Neural cell (in vitro differentiated cells): ENCODE measurements around the gene KCTD15. TPM values are rescaled to one million over a fixed set of nuclear protein-coding genes. Genes with fewer than 3 reads are reported as not detected.

Experiments
- H2AFZ ChIP-seq: fragments of 200-600, 300-800 bp; sonication (generic), shearing (Covaris generic); 2 replicates; pipeline ENCODE4 v1.6.0; 2014; ENCODE audit warnings: low read depth, mild to moderate bottlenecking, antibody characterized with exemption, low read length, moderate library complexity
- H3F3A ChIP-seq: fragments of 200-600 bp; shearing (Covaris generic); 2 replicates; pipeline ENCODE4 v1.6.1; 2016; ENCODE audit warnings: mild to moderate bottlenecking, moderate library complexity, mixed read lengths, antibody characterized with exemption, low read length; ENCODE audit not compliant: insufficient read depth, poor library complexity, severe bottlenecking
- H3K27ac ChIP-seq: fragments of 200-600, 300-800 bp; sonication (generic), shearing (Covaris generic); 2 replicates; pipeline ENCODE4 v1.5.1; 2014; ENCODE audit warnings: mild to moderate bottlenecking, low read length, moderate library complexity
- H3K27me3 ChIP-seq: fragments of 300-800, 200-600 bp; sonication (generic), shearing (Covaris generic); 2 replicates; pipeline ENCODE4 v1.6.0; 2014; ENCODE audit warnings: mild to moderate bottlenecking, low read depth, low read length, moderate library complexity; ENCODE audit not compliant: insufficient read depth
- H3K36me3 ChIP-seq: fragments of 300-800, 200-600 bp; sonication (generic), shearing (Covaris generic); 2 replicates; pipeline ENCODE4 v1.5.1; 2014; ENCODE audit warnings: mild to moderate bottlenecking, antibody characterized with exemption, low read length, moderate library complexity; ENCODE audit not compliant: insufficient read depth
- H3K4me2 ChIP-seq: fragments of 300-800, 200-600 bp; sonication (generic), shearing (Covaris generic); 2 replicates; pipeline ENCODE4 v1.6.0; 2014; ENCODE audit warnings: mild to moderate bottlenecking, low read length
- H3K4me3 ChIP-seq: fragments of 300-800, 200-600 bp; sonication (generic), shearing (Covaris generic); 2 replicates; pipeline ENCODE4 v1.5.1; 2014; ENCODE audit warnings: mild to moderate bottlenecking, low read length, moderate library complexity
- H3K79me2 ChIP-seq: fragments of 200-600 bp; shearing (Covaris generic); replicated peaks from 2 replicates; pipeline ENCODE4 v1.6.0; 2014; ENCODE audit warnings: mild to moderate bottlenecking, low read length, moderate library complexity; ENCODE audit not compliant: insufficient read depth
- H3K9ac ChIP-seq: fragments of 300-800, 200-600 bp; sonication (generic), shearing (Covaris generic); 2 replicates; pipeline ENCODE4 v1.6.1; 2016; ENCODE audit warnings: mild to moderate bottlenecking, low read length, mixed read lengths
- H3K9me2 ChIP-seq: fragments of 200-600 bp; shearing (Covaris generic); 2 replicates; pipeline ENCODE4 v1.6.1; 2016; ENCODE audit warnings: mild to moderate bottlenecking, low read length, mixed read lengths; ENCODE audit not compliant: insufficient read depth
- H3K9me3 ChIP-seq: fragments of 200-600, 300-800 bp; sonication (generic), shearing (Covaris generic); 2 replicates; pipeline ENCODE4 v1.6.1; 2016; ENCODE audit warnings: mild to moderate bottlenecking, mixed run types, low read length, moderate library complexity, mixed read lengths
- H4K20me1 ChIP-seq: fragments of 200-600 bp; shearing (Covaris generic); 2 replicates; pipeline ENCODE4 v1.6.1; 2016; ENCODE audit warnings: mild to moderate bottlenecking, mixed run types; ENCODE audit not compliant: insufficient read depth
- EP300 ChIP-seq: fragments of 450-650 bp; conservative IDR thresholded peaks from 2 replicates; pipeline ENCODE4 v1.6.1; 2014; ENCODE audit warnings: antibody characterized with exemption, mild to moderate bottlenecking, moderate library complexity; ENCODE audit not compliant: poor library complexity, severe bottlenecking
- EZH2 ChIP-seq: fragments of 200-600, 300-800 bp; shearing (Covaris generic), sonication (generic); IDR thresholded peaks from 2 replicates; pipeline ENCODE4 v1.6.1; 2014; ENCODE audit warnings: antibody characterized with exemption, low read length, borderline replicate concordance, mild to moderate bottlenecking; ENCODE audit not compliant: insufficient read depth, poor library complexity, severe bottlenecking
- MXI1 ChIP-seq: fragments of 450-650 bp; conservative IDR thresholded peaks from 2 replicates; pipeline ENCODE4 v1.6.1; 2014; ENCODE audit warnings: antibody characterized with exemption, mild to moderate bottlenecking; ENCODE audit not compliant: poor library complexity, severe bottlenecking
- POLR2AphosphoS5 ChIP-seq: IDR thresholded peaks from 2 replicates; pipeline ENCODE4 v1.6.1; 2012
- RAD21 ChIP-seq: fragments of 450-650 bp; conservative IDR thresholded peaks from 2 replicates; pipeline ENCODE4 v1.6.1; 2014; ENCODE audit warnings: antibody characterized with exemption, mild to moderate bottlenecking, moderate library complexity
- SMC3 ChIP-seq: fragments of 450-650 bp; conservative IDR thresholded peaks from 2 replicates; pipeline ENCODE4 v1.6.1; 2014; ENCODE audit warnings: antibody characterized with exemption, mild to moderate bottlenecking, moderate library complexity; ENCODE audit not compliant: poor library complexity
- TAF1 ChIP-seq: IDR thresholded peaks from 2 replicates; pipeline ENCODE4 v1.6.1; 2012; ENCODE audit warnings: low read depth
- polyA plus RNA-seq: library from polyadenylated mRNA; depleted of rRNA; stranded (reverse); fragments of >200 nt; gene quantifications from 2 replicates; pipeline ENCODE4 v1.2.3, GENCODE V29; 2014
- TF ChIP-seq, protein P1 (sequence below): fragments of 450-650 bp; IDR thresholded peaks from 2 replicates; pipeline ENCODE4 v1.5.1; 2014; ENCODE audit warnings: antibody characterized with exemption, mild to moderate bottlenecking, moderate library complexity; ENCODE audit not compliant: poor library complexity, severe bottlenecking
- TF ChIP-seq, protein P2 (sequence below): IDR thresholded peaks from 2 replicates; pipeline ENCODE4 v1.6.1; 2012; ENCODE audit warnings: borderline replicate concordance

KCTD15 gene
- polyA plus RNA-seq, 1 donor from 2014 or later: 67.9 TPM

DNA sequence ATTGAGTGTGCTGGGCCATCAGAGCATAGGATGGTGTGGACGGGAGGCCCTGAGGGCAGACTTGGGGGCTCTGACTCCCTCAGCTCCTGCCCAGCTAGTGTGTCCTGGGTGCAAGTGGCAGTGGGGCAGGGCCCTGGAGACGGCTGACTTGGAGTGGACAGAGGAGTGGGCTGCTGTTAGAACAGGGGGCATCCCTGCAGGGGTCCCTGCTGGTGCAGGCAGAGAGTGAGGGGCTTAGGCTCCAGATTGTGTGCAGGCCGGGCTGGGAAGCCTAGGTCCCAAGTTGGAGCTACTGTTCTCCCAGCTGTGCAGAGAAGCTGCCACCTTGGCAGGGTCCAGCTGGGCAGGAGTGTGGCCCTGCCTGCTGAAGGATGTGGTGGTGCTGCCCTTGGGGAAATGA is 8.6 kb downstream of the KCTD15 start:
- Histone ChIP-seq H3K9ac (no peak overlapping the region), H3K27me3 (no peaks in the 10 kb centered on the region), H3F3A (no peaks in the 10 kb centered on the region), H3K9me3 (no peaks in the 10 kb centered on the region), H3K4me3 (no peak overlapping the region), H2AFZ (no peak overlapping the region), H3K79me2 (no peaks in the 10 kb centered on the region), H3K9me2 (no peaks in the 10 kb centered on the region), H4K20me1 (no peaks in the 10 kb centered on the region), H3K4me2 (no peak overlapping the region), H3K36me3 (no peaks in the 10 kb centered on the region), H3K27ac (no peak overlapping the region)
- TF ChIP-seq POLR2AphosphoS5 (no peak), TAF1 (no peak), MXI1 (no peak), SMC3 (no peak), RAD21 (no peak), EZH2 (no peak), EP300 (no peak)
- TF ChIP-seq, protein P1, sequence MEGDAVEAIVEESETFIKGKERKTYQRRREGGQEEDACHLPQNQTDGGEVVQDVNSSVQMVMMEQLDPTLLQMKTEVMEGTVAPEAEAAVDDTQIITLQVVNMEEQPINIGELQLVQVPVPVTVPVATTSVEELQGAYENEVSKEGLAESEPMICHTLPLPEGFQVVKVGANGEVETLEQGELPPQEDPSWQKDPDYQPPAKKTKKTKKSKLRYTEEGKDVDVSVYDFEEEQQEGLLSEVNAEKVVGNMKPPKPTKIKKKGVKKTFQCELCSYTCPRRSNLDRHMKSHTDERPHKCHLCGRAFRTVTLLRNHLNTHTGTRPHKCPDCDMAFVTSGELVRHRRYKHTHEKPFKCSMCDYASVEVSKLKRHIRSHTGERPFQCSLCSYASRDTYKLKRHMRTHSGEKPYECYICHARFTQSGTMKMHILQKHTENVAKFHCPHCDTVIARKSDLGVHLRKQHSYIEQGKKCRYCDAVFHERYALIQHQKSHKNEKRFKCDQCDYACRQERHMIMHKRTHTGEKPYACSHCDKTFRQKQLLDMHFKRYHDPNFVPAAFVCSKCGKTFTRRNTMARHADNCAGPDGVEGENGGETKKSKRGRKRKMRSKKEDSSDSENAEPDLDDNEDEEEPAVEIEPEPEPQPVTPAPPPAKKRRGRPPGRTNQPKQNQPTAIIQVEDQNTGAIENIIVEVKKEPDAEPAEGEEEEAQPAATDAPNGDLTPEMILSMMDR: no peak
- TF ChIP-seq, protein P2, sequence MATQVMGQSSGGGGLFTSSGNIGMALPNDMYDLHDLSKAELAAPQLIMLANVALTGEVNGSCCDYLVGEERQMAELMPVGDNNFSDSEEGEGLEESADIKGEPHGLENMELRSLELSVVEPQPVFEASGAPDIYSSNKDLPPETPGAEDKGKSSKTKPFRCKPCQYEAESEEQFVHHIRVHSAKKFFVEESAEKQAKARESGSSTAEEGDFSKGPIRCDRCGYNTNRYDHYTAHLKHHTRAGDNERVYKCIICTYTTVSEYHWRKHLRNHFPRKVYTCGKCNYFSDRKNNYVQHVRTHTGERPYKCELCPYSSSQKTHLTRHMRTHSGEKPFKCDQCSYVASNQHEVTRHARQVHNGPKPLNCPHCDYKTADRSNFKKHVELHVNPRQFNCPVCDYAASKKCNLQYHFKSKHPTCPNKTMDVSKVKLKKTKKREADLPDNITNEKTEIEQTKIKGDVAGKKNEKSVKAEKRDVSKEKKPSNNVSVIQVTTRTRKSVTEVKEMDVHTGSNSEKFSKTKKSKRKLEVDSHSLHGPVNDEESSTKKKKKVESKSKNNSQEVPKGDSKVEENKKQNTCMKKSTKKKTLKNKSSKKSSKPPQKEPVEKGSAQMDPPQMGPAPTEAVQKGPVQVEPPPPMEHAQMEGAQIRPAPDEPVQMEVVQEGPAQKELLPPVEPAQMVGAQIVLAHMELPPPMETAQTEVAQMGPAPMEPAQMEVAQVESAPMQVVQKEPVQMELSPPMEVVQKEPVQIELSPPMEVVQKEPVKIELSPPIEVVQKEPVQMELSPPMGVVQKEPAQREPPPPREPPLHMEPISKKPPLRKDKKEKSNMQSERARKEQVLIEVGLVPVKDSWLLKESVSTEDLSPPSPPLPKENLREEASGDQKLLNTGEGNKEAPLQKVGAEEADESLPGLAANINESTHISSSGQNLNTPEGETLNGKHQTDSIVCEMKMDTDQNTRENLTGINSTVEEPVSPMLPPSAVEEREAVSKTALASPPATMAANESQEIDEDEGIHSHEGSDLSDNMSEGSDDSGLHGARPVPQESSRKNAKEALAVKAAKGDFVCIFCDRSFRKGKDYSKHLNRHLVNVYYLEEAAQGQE: no peak

DNA sequence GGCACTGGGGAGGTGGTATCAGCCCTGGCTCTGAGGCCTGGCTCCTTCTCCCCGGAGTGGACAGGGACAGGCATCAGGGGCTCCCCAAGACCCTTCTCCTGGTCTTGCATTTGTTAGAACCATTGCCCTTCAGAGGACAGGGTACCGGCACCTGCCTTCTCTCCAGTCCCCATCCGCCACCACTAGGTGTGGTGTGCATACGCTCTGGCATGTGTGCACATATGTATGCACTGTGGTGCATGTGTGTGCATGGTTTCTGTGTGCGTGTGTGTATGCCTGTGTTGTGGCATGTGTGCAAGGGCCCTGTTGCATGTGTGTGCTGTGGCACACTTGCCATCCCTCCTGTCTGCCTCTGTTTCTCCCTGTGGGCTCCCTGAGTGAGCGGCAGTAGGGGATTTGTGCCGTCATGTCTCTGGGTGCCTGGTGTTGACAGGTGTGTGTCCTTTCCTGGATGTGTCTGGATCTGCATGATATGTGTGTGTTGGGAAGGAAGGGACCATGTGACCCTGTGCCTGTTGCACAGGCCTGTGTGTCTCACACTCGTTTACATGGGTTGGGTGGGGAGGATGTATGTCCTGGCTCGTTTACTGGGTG is 9.3 kb downstream of the KCTD15 start:
- H3K9ac ChIP-seq: no peak overlapping the region
- H3K36me3 ChIP-seq: no peaks in the 10 kb centered on the region
- H3K9me2 ChIP-seq: no peaks in the 10 kb centered on the region
- no peaks in the 10 kb centered on the region for H3K79me2 ChIP-seq
- no peak overlapping the region for H2AFZ ChIP-seq
- H3K4me3 ChIP-seq: no peak overlapping the region
- H3F3A ChIP-seq: no peaks in the 10 kb centered on the region
- H3K27me3 ChIP-seq: no peaks in the 10 kb centered on the region
- H3K4me2 ChIP-seq: no peak overlapping the region
- H3K9me3 ChIP-seq: no peaks in the 10 kb centered on the region
- no peaks in the 10 kb centered on the region for H4K20me1 ChIP-seq
- H3K27ac ChIP-seq: no peak overlapping the region
- TF ChIP-seq RAD21 (no peak), POLR2AphosphoS5 (no peak), MXI1 (no peak), TAF1 (no peak), SMC3 (no peak), EP300 (no peak), EZH2 (no peak)
- TF ChIP-seq, protein P1: no peak
- TF ChIP-seq, protein P2: no peak
